Trophoblast cell (in vitro differentiated cells and primary cell): ENCODE measurements around the gene BCAS2.

Experiments used
- DNase-seq, 2 donors: peaks; one replicate each; pipeline ENCODE4 v3.0.0-alpha.2; 2016
- H2AFZ ChIP-seq: 2 replicates; pipeline ENCODE4 v1.6.1; 2013; ENCODE audit warnings: low read length, moderate library complexity, mild to moderate bottlenecking; ENCODE audit not compliant: insufficient read depth, poor library complexity
- H2AK5ac ChIP-seq: 2 replicates; pipeline ENCODE4 v1.6.1; 2013; ENCODE audit warnings: mild to moderate bottlenecking, low read length
- H2BK120ac ChIP-seq: 2 replicates; pipeline ENCODE4 v1.6.1; 2013; ENCODE audit warnings: low read length, mild to moderate bottlenecking, moderate library complexity; ENCODE audit not compliant: insufficient read depth, poor library complexity
- H2BK12ac ChIP-seq: 2 replicates; pipeline ENCODE4 v1.6.1; 2013; ENCODE audit warnings: mild to moderate bottlenecking, low read length, moderate library complexity
- H2BK5ac ChIP-seq: 2 replicates; pipeline ENCODE4 v1.6.1; 2013; ENCODE audit warnings: low read length, low read depth, moderate library complexity, mild to moderate bottlenecking; ENCODE audit not compliant: poor library complexity
- H3K14ac ChIP-seq: 2 replicates; pipeline ENCODE4 v1.6.1; 2013; ENCODE audit warnings: mild to moderate bottlenecking, low read length
- H3K18ac ChIP-seq: 2 replicates; pipeline ENCODE4 v1.6.1; 2013; ENCODE audit warnings: mild to moderate bottlenecking, low read length
- H3K23ac ChIP-seq: 2 replicates; pipeline ENCODE4 v1.6.1; 2013; ENCODE audit warnings: low read length
- H3K27ac ChIP-seq: 2 replicates; pipeline ENCODE4 v1.5.1; 2013; ENCODE audit warnings: low read depth, mild to moderate bottlenecking, inconsistent platforms, low read length, moderate library complexity
- H3K27me3 ChIP-seq: 2 replicates; pipeline ENCODE4 v1.6.1; 2013; ENCODE audit warnings: inconsistent platforms, mild to moderate bottlenecking, low read length, moderate library complexity; ENCODE audit not compliant: insufficient read depth
- H3K36me3 ChIP-seq, 2 experiments: 1 replicate in 1 of 2; 2 replicates in 1 of 2; pipeline ENCODE4 v1.6.1; 2013; ENCODE audit warnings: low read length in 2 of 2, mild to moderate bottlenecking in 2 of 2, moderate library complexity in 1 of 2; ENCODE audit not compliant: insufficient read depth in 2 of 2, control insufficient read depth in 1 of 2
- H3K4ac ChIP-seq: 2 replicates; pipeline ENCODE4 v1.6.1; 2013; ENCODE audit warnings: low read depth, mild to moderate bottlenecking, low read length, moderate library complexity
- H3K4me1 ChIP-seq, 2 experiments: 1 replicate in 1 of 2; 2 replicates in 1 of 2; pipeline ENCODE4 v1.6.1; 2013; ENCODE audit warnings: low read length in 2 of 2, mild to moderate bottlenecking in 2 of 2, moderate library complexity in 1 of 2; ENCODE audit not compliant: insufficient read depth in 2 of 2, control insufficient read depth in 1 of 2
- H3K4me2 ChIP-seq: 2 replicates; pipeline ENCODE4 v1.6.1; 2013; ENCODE audit warnings: inconsistent platforms, mild to moderate bottlenecking, low read length, moderate library complexity
- H3K4me3 ChIP-seq: 2 replicates; pipeline ENCODE4 v1.5.1; 2013; ENCODE audit warnings: mild to moderate bottlenecking, low read depth, low read length, inconsistent platforms
- H3K79me1 ChIP-seq: one replicate; pipeline ENCODE4 v1.6.1; 2013; ENCODE audit warnings: low read length
- H3K79me2 ChIP-seq: 2 replicates; pipeline ENCODE4 v1.6.1; 2013; ENCODE audit warnings: low read length, mild to moderate bottlenecking; ENCODE audit not compliant: control insufficient read depth, insufficient read depth, poor library complexity
- H3K9ac ChIP-seq: 2 replicates; pipeline ENCODE4 v1.6.1; 2013; ENCODE audit warnings: mild to moderate bottlenecking, low read length
- H3K9me3 ChIP-seq: 2 replicates; pipeline ENCODE4 v1.6.1; 2013; ENCODE audit warnings: low read depth, mild to moderate bottlenecking, control low read depth, inconsistent platforms, low read length; ENCODE audit not compliant: insufficient read depth
- H4K12ac ChIP-seq: 2 replicates; pipeline ENCODE4 v1.6.1; 2013; ENCODE audit warnings: low read depth, mild to moderate bottlenecking, low read length, moderate library complexity
- H4K8ac ChIP-seq: 2 replicates; pipeline ENCODE4 v1.6.1; 2013; ENCODE audit warnings: low read depth, mild to moderate bottlenecking, low read length, moderate library complexity
- H4K91ac ChIP-seq: one replicate; pipeline ENCODE4 v1.6.1; 2013; ENCODE audit warnings: low read depth, mild to moderate bottlenecking, low read length, moderate library complexity
- WGBS: extraction: QIAGEN DNeasy Blood & Tissue Kit; methylation state at CpG from one replicate; pipeline ENCODE4 v1.1.7; 2013; ENCODE audit warnings: missing lambda C conversion rate; ENCODE audit not compliant: insufficient read length, insufficient coverage; ENCODE audit errors: extremely low coverage; 5-methylcytosine and 5-hydroxymethylcytosine counted together

Gene BCAS2

DNA sequence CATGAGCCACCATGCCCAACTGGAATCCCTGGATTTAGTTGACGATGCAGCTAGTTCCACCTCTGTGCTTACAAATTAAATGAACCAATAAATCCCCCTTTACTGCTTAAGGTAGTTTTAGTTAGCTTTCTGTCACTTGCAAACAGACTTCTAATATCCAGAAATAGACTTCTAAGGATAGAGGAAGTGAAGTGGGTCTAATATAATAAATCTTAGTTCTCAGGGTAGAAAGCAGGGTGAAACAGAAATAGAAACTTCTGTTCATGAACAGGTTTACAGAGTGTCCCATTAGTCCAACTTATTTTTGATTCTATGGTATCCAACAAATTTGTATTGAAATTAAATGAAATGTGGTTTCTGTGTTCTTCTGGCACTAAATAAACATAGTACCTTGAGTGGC is 20.1 kb downstream of the BCAS2 start:
- no peaks in the 10 kb centered on the region for H3K79me2 ChIP-seq
- no peak overlapping the region for H2AK5ac ChIP-seq
- no peaks in the 10 kb centered on the region for H3K79me1 ChIP-seq
- no peak for DNase-seq
- no peak overlapping the region for H4K91ac ChIP-seq
- no peak overlapping the region for H3K4me2 ChIP-seq
- H3K18ac ChIP-seq = no peak overlapping the region
- H3K9me3 ChIP-seq = no peaks in the 10 kb centered on the region
- no peak overlapping the region for H2BK12ac ChIP-seq
- no peak overlapping the region for H3K14ac ChIP-seq
- no peak overlapping the region for H4K8ac ChIP-seq
- no peak overlapping the region for H3K4me3 ChIP-seq
- no peak overlapping the region for H4K12ac ChIP-seq
- no peak overlapping the region for H2BK120ac ChIP-seq
- no peak overlapping the region for H3K23ac ChIP-seq
- H3K4ac ChIP-seq = no peak overlapping the region
- no peaks in the 10 kb centered on the region for H3K4me1 ChIP-seq
- no peak overlapping the region for H2BK5ac ChIP-seq
- H3K27me3 ChIP-seq = no peaks in the 10 kb centered on the region
- no peak overlapping the region for H2AFZ ChIP-seq
- no peak overlapping the region for H3K9ac ChIP-seq
- no CpG with 5 or more reads among the region's 1 CpG for WGBS
- peaks cover 6 to 12% of the 10 kb centered on the region in 2 experiments for H3K36me3 ChIP-seq
- H3K27ac ChIP-seq = no peak overlapping the region

DNA sequence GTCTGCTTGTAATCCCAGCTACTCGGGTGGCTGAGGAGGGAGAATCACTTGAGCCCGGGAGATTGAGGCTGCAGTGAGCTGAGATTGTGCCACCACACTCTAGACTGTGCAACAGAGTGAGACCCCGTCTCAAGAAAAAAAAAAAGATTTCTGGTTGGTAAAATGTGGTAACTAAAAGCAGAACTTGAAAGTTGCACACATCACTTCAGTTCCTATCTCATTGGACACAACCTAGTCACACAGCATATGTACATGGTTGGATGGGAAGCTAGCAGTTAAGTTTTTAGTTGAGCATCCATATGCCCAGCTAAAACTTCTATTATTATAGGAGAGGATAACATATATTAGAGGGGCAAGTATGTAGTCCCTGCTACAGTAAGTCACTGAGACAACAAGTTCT is 22.1 kb downstream of the BCAS2 start:
- H2BK12ac ChIP-seq = no peak overlapping the region
- no peak overlapping the region for H2BK5ac ChIP-seq
- no peak overlapping the region for H4K91ac ChIP-seq
- H3K4me3 ChIP-seq = no peak overlapping the region
- no peaks in the 10 kb centered on the region for H3K27me3 ChIP-seq
- H4K12ac ChIP-seq = no peak overlapping the region
- no peak overlapping the region for H3K23ac ChIP-seq
- no peak overlapping the region for H4K8ac ChIP-seq
- H3K4me1 ChIP-seq = no peaks in the 10 kb centered on the region
- DNase-seq = no peak
- H3K79me1 ChIP-seq = no peaks in the 10 kb centered on the region
- no peak overlapping the region for H3K4ac ChIP-seq
- no peaks in the 10 kb centered on the region for H3K79me2 ChIP-seq
- H3K14ac ChIP-seq = no peak overlapping the region
- no peaks in the 10 kb centered on the region for H3K9me3 ChIP-seq
- WGBS = no CpG with 5 or more reads among the region's 3 CpGs
- peaks cover 0 to 2% of the 10 kb centered on the region in 2 experiments for H3K36me3 ChIP-seq
- H2AFZ ChIP-seq = peak overlapping the region; percentile 54
- H2BK120ac ChIP-seq = no peak overlapping the region
- H3K4me2 ChIP-seq = no peak overlapping the region
- no peak overlapping the region for H3K27ac ChIP-seq
- H3K18ac ChIP-seq = no peak overlapping the region
- H3K9ac ChIP-seq = no peak overlapping the region
- H2AK5ac ChIP-seq = no peak overlapping the region

DNA sequence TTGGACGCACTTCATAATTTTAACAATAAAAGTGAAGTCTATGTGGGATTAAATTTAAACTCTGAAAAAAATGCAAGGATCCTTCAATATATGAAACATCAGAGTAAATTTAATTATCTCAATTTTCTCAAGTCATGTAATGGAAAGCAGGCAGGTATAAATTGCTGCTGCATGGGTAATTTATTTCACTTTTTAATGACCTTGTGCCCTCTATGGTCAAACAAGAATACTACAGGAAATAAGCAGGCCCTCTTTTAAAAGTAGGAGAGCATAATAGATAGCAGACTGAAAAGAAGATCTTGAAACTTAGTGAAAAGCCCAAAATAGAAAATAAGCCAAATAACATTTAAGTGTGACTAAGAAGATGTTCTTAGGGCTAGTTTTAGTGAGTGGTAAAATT is 22.9 kb downstream of the BCAS2 start:
- Histone ChIP-seq H4K12ac (no peak overlapping the region), H2AK5ac (no peak overlapping the region), H3K4me1 (no peaks in the 10 kb centered on the region), H2AFZ (no peak overlapping the region), H3K4me3 (no peak overlapping the region), H3K79me2 (no peaks in the 10 kb centered on the region), H2BK12ac (no peak overlapping the region), H3K9ac (no peak overlapping the region), H3K9me3 (no peaks in the 10 kb centered on the region), H3K23ac (no peak overlapping the region), H4K8ac (no peak overlapping the region), H3K4ac (no peak overlapping the region), H3K27me3 (no peaks in the 10 kb centered on the region), H2BK120ac (no peak overlapping the region), H3K79me1 (no peaks in the 10 kb centered on the region), H2BK5ac (no peak overlapping the region), H3K4me2 (no peak overlapping the region), H3K36me3 (no peaks in the 10 kb centered on the region), H4K91ac (no peak overlapping the region), H3K18ac (no peak overlapping the region), H3K27ac (no peak overlapping the region), H3K14ac (no peak overlapping the region)
- no CpG with 5 or more reads among the region's 1 CpG for WGBS
- peak in 1 of 2 donors; percentile 53 for DNase-seq

DNA sequence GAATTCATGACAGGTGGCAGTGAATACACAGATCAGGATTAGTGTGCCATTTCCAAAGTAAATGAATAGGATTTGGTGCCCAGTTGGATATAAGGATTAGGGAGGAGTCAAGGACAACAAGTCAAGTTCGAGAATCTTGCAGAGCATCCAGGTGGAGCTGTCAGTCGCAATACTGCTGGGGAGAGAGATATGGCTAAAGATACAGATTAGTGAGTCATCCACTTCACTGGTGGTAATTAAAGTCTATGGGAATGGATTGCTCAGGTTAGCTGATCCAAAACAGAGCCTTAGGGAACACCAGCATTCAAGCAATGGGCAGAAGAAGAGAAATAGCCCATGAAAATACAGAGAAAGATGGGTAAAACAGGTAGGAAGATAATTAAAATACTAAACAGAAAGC is 26.8 kb downstream of the BCAS2 start:
- no peak overlapping the region for H3K4ac ChIP-seq
- H3K4me1 ChIP-seq = no peaks in the 10 kb centered on the region
- H4K8ac ChIP-seq = no peak overlapping the region
- H3K79me1 ChIP-seq = peaks cover 3% of the 10 kb centered on the region
- no peak overlapping the region for H3K9ac ChIP-seq
- H2BK120ac ChIP-seq = no peak overlapping the region
- no peak overlapping the region for H2AFZ ChIP-seq
- no peak overlapping the region for H4K91ac ChIP-seq
- H3K79me2 ChIP-seq = no peaks in the 10 kb centered on the region
- no peaks in the 10 kb centered on the region for H3K36me3 ChIP-seq
- H2AK5ac ChIP-seq = no peak overlapping the region
- no peak overlapping the region for H2BK5ac ChIP-seq
- no peak overlapping the region for H3K18ac ChIP-seq
- WGBS = no CpG with 5 or more reads among the region's 2 CpGs
- H3K14ac ChIP-seq = no peak overlapping the region
- H3K9me3 ChIP-seq = no peaks in the 10 kb centered on the region
- H2BK12ac ChIP-seq = no peak overlapping the region
- H3K23ac ChIP-seq = no peak overlapping the region
- no peak overlapping the region for H4K12ac ChIP-seq
- H3K4me2 ChIP-seq = no peak overlapping the region
- no peaks in the 10 kb centered on the region for H3K27me3 ChIP-seq
- no peak overlapping the region for H3K4me3 ChIP-seq
- peak; percentile 6 to 35 for DNase-seq
- H3K27ac ChIP-seq = no peak overlapping the region
